Keratinocyte (primary cell): ENCODE results near the gene OR9A2. TPM values are rescaled to one million over a fixed set of nuclear protein-coding genes. Genes with fewer than 3 reads are reported as not detected.

Experiments
- DNase-seq: peaks from one replicate; pipeline ENCODE4 v3.0.0-alpha.2; 2011; ENCODE audit warnings: low read depth, missing footprints, low spot score
- FAIRE-seq: peaks from 2 replicates; lab custom pipeline; 2011; peaks lifted over from hg19 to GRCh38; lab: Jason Lieb, UNC
- H2AFZ ChIP-seq: 2 replicates; pipeline ENCODE4 v1.6.0; 2012; ENCODE audit warnings: low read length, control low read depth, inconsistent platforms; ENCODE audit not compliant: control insufficient read depth
- H3K27ac ChIP-seq: 2 replicates; pipeline ENCODE4 v1.5.1; 2011; ENCODE audit warnings: low read length; ENCODE audit not compliant: control insufficient read depth, insufficient read depth
- H3K27me3 ChIP-seq: 3 replicates; pipeline ENCODE4 v1.6.0; 2011; ENCODE audit warnings: low read length; ENCODE audit not compliant: control insufficient read depth, insufficient read depth; ENCODE audit errors: extremely low read depth
- H3K36me3 ChIP-seq, 2 experiments: 2 replicates in 1 of 2; 3 replicates in 1 of 2; pipeline ENCODE4 v1.5.1; 2011; ENCODE audit warnings: low read length in 2 of 2, mild to moderate bottlenecking in 1 of 2; ENCODE audit not compliant: control insufficient read depth in 2 of 2, insufficient read depth in 2 of 2; ENCODE audit errors: extremely low read depth in 1 of 2
- H3K4me1 ChIP-seq: 3 replicates; pipeline ENCODE4 v1.5.1; 2011; ENCODE audit warnings: low read length; ENCODE audit not compliant: control insufficient read depth, insufficient read depth; ENCODE audit errors: extremely low read depth
- H3K4me2 ChIP-seq: 3 replicates; pipeline ENCODE4 v1.6.0; 2011; ENCODE audit warnings: low read depth, low read length; ENCODE audit not compliant: control insufficient read depth, insufficient read depth; ENCODE audit errors: extremely low read depth
- H3K4me3 ChIP-seq, 3 experiments: fragments of 200-600 bp in 1 of 3; sonication (generic) in 1 of 3; 2 replicates in 2 of 3; 3 replicates in 1 of 3; pipeline ENCODE4 v1.5.1; 2011 to 2016; ENCODE audit warnings: low read length in 3 of 3, mild to moderate bottlenecking in 3 of 3, control low read depth in 2 of 3, inconsistent platforms in 1 of 3, low read depth in 1 of 3, mixed read lengths in 1 of 3, mixed run types in 1 of 3, moderate library complexity in 1 of 3; ENCODE audit not compliant: control insufficient read depth in 2 of 3, insufficient read depth in 2 of 3; ENCODE audit errors: extremely low read depth in 1 of 3
- H3K79me2 ChIP-seq: 2 replicates; pipeline ENCODE4 v1.6.0; 2012; ENCODE audit warnings: low read length; ENCODE audit not compliant: control insufficient read depth, insufficient read depth
- H3K9ac ChIP-seq: 3 replicates; pipeline ENCODE4 v1.6.0; 2011; ENCODE audit warnings: low read length; ENCODE audit not compliant: control insufficient read depth, insufficient read depth; ENCODE audit errors: extremely low read depth
- H3K9me1 ChIP-seq: 3 replicates; pipeline ENCODE4 v1.6.0; 2011; ENCODE audit warnings: low read length; ENCODE audit not compliant: control insufficient read depth, insufficient read depth; ENCODE audit errors: extremely low read depth
- H3K9me3 ChIP-seq: 2 replicates; pipeline ENCODE4 v1.5.1; 2012; ENCODE audit warnings: low read depth, low read length; ENCODE audit not compliant: control insufficient read depth
- H4K20me1 ChIP-seq: 3 replicates; pipeline ENCODE4 v1.6.0; 2011; ENCODE audit warnings: low read length; ENCODE audit not compliant: control insufficient read depth, insufficient read depth; ENCODE audit errors: extremely low read depth
- EZH2 ChIP-seq: IDR thresholded peaks from one replicate; pipeline ENCODE4 v1.6.1; 2012; ENCODE audit warnings: inconsistent platforms, mild to moderate bottlenecking, low read length, moderate library complexity
- dilution Hi-C: fragments of 300-500 bp; cut with MboI; formaldehyde crosslinking; loops from one replicate; pipeline ENCODE4 v1.7.0; 2020; ENCODE audit warnings: low sequenced_read_pairs; ENCODE audit not compliant: extremely low pct_ligation_motif_present
- polyA plus RNA-seq, 5 experiments: library from polyadenylated mRNA; depleted of rRNA in 3 of 5; stranded (reverse) in 3 of 5; stranded (forward) in 1 of 5; unstranded in 1 of 5; fragments of >200 nt; gene quantifications; 1 replicate in 1 of 5; 2 replicates in 3 of 5; 3 replicates in 1 of 5; pipeline versions ENCODE4 v1.2.1 to v1.2.3, GENCODE V29; 2011 to 2012; ENCODE audit warnings: missing spikeins in 2 of 5, low read depth in 1 of 5, low replicate concordance in 1 of 5
- TF ChIP-seq, protein P1 (sequence below), 3 experiments: IDR thresholded peaks in 1 of 3; conservative IDR thresholded peaks in 1 of 3; optimal IDR thresholded peaks in 1 of 3; 2 replicates in 2 of 3; 3 replicates in 1 of 3; pipeline versions ENCODE3 to v1.5.1; 2011; ENCODE audit warnings: low read length in 3 of 3, mild to moderate bottlenecking in 3 of 3, moderate library complexity in 2 of 3, control low read depth in 1 of 3, inconsistent platforms in 1 of 3; ENCODE audit not compliant: insufficient read depth in 2 of 3; ENCODE audit errors: extremely low read depth in 1 of 3

The OR9A2 gene
- polyA plus RNA-seq, 1 donor (not counting 4 experiments of a cell fraction or from before 2014, with no cell fraction given) = not detected

DNA sequence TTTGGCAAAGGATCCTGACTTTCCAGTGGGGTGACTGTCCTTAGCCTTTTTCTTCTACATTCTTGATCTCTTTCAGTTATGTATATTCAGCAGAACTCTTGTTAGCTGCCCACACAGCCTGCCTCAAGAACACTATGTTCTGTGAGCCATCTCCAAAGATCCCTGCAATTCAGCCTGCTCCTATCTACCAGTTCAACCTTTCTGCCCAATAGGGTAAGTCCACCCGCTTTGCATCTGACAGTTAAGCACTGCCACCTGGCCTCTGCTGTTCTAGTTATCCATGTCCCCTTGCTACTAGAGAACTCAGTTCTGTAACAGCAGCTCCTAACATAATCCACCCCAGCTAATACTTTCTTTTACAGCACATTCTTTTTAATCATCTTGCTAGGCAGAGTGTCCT lies 13.5 kb downstream of the OR9A2 start:
- TF ChIP-seq EZH2 = no peak
- TF ChIP-seq, protein P1, sequence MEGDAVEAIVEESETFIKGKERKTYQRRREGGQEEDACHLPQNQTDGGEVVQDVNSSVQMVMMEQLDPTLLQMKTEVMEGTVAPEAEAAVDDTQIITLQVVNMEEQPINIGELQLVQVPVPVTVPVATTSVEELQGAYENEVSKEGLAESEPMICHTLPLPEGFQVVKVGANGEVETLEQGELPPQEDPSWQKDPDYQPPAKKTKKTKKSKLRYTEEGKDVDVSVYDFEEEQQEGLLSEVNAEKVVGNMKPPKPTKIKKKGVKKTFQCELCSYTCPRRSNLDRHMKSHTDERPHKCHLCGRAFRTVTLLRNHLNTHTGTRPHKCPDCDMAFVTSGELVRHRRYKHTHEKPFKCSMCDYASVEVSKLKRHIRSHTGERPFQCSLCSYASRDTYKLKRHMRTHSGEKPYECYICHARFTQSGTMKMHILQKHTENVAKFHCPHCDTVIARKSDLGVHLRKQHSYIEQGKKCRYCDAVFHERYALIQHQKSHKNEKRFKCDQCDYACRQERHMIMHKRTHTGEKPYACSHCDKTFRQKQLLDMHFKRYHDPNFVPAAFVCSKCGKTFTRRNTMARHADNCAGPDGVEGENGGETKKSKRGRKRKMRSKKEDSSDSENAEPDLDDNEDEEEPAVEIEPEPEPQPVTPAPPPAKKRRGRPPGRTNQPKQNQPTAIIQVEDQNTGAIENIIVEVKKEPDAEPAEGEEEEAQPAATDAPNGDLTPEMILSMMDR (optimal IDR thresholded peaks at IDR 0.05 in 1 of 3, IDR thresholded peaks at IDR 0.05 in 1 of 3, conservative IDR thresholded peaks at IDR 0.05 in 1 of 3; ENCODE audit: extremely low read depth in 1 of 3, insufficient read depth in 2 of 3, low read length in 3 of 3) = no peak
- H2AFZ ChIP-seq = no peak overlapping the region
- no peak overlapping the region for H3K9ac ChIP-seq
- H3K27me3 ChIP-seq = no peaks in the 10 kb centered on the region
- no peak for FAIRE-seq
- H3K79me2 ChIP-seq = no peaks in the 10 kb centered on the region
- no peaks in the 10 kb centered on the region for H3K36me3 ChIP-seq
- no peaks in the 10 kb centered on the region for H4K20me1 ChIP-seq
- no peak overlapping the region for H3K4me3 ChIP-seq
- DNase-seq = no peak
- dilution Hi-C loops = loop anchor here (10.0 kb wide), 1 partner anchor 201 kb away; no protein-coding TSS in a partner anchor
- no peak overlapping the region for H3K4me2 ChIP-seq
- no peaks in the 10 kb centered on the region for H3K9me3 ChIP-seq
- no peak overlapping the region for H3K27ac ChIP-seq
- H3K4me1 ChIP-seq = peaks cover 7% of the 10 kb centered on the region
- no peaks in the 10 kb centered on the region for H3K9me1 ChIP-seq

DNA sequence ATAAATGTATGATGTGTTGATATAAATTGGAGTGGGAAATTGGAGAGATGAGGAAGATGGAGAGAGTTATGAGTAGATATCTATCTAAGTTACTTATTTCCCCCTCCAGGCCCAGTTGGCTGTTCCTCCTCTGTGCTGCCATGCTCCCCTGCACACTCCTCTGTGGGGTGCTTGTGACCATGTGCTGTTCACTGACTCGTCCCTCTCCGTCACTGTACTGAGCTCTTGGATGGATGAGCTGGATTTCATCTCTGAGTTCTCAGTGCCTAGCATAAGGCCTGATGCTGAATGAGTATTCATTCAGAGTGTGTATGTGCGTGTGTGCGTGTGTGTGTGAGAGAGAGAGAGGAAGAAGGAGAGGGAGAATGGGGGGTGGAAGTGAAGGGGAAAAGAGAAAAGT lies 14.5 kb downstream of the OR9A2 start:
- H3K27ac ChIP-seq = no peak overlapping the region
- no peaks in the 10 kb centered on the region for H3K27me3 ChIP-seq
- DNase-seq (no peak), FAIRE-seq (no peak)
- no peaks in the 10 kb centered on the region for H3K9me1 ChIP-seq
- H3K4me3 ChIP-seq = no peak overlapping the region
- H3K9me3 ChIP-seq = no peaks in the 10 kb centered on the region
- no peaks in the 10 kb centered on the region for H3K79me2 ChIP-seq
- H2AFZ ChIP-seq = no peak overlapping the region
- no peak overlapping the region for H3K4me2 ChIP-seq
- peaks cover 7% of the 10 kb centered on the region for H3K4me1 ChIP-seq
- H4K20me1 ChIP-seq = no peaks in the 10 kb centered on the region
- H3K36me3 ChIP-seq = no peaks in the 10 kb centered on the region
- H3K9ac ChIP-seq = no peak overlapping the region
- TF ChIP-seq, protein P1 (optimal IDR thresholded peaks at IDR 0.05 in 1 of 3, IDR thresholded peaks at IDR 0.05 in 1 of 3, conservative IDR thresholded peaks at IDR 0.05 in 1 of 3; ENCODE audit: extremely low read depth in 1 of 3, insufficient read depth in 2 of 3, low read length in 3 of 3) = no peak
- no peak for TF ChIP-seq EZH2
- dilution Hi-C loops = loop anchor here (10.0 kb wide), 1 partner anchor 202 kb away; no protein-coding TSS in a partner anchor
